Small intestine (tissue), 7 donors: ENCODE data around the gene PSMD7. TPM values are rescaled to one million over a fixed set of nuclear protein-coding genes. Genes with fewer than 3 reads are reported as not detected.
A peak's percentile ranks its signal among the peaks of the same experiment; 100 is the strongest.

ENCODE experiments used
- DNase-seq, 2 donors: peaks; one replicate each; pipeline versions ENCODE4 v3.0.0 to v3.0.0-alpha.2; 2013
- FAIRE-seq: peaks from 2 replicates; lab custom pipeline; 2012; peaks lifted over from hg19 to GRCh38; lab: Jason Lieb, UNC
- H3K27ac ChIP-seq, 3 donors: one replicate each; pipeline ENCODE4 v1.5.1; 2013; ENCODE audit warnings: low read length in 2 of 3, mild to moderate bottlenecking in 2 of 3, control low read depth in 1 of 3, inconsistent platforms in 1 of 3, low read depth in 1 of 3, moderate library complexity in 1 of 3
- H3K27me3 ChIP-seq, 3 donors: one replicate each; pipeline ENCODE4 v1.6.1; 2013; ENCODE audit warnings: low read length in 3 of 3, inconsistent platforms in 1 of 3; ENCODE audit not compliant: control insufficient read depth in 3 of 3, insufficient read depth in 3 of 3
- H3K36me3 ChIP-seq, 3 donors: one replicate each; pipeline ENCODE4 v1.6.1; 2013; ENCODE audit warnings: low read length in 3 of 3, inconsistent platforms in 1 of 3, low read depth in 1 of 3, mild to moderate bottlenecking in 1 of 3, moderate library complexity in 1 of 3; ENCODE audit not compliant: control insufficient read depth in 3 of 3, insufficient read depth in 2 of 3
- H3K4me1 ChIP-seq, 3 donors: one replicate each; pipeline ENCODE4 v1.6.1; 2013; ENCODE audit warnings: low read length in 2 of 3, inconsistent platforms in 1 of 3, low read depth in 1 of 3, mild to moderate bottlenecking in 1 of 3, moderate library complexity in 1 of 3; ENCODE audit not compliant: control insufficient read depth in 3 of 3, insufficient read depth in 2 of 3
- H3K4me3 ChIP-seq, 3 donors: one replicate each; pipeline ENCODE4 v1.5.1; 2013; ENCODE audit warnings: low read length in 3 of 3, control low read depth in 1 of 3, inconsistent platforms in 1 of 3, low read depth in 1 of 3, mild to moderate bottlenecking in 1 of 3, moderate library complexity in 1 of 3
- H3K9me3 ChIP-seq, 2 donors: one replicate each; pipeline ENCODE4 v1.6.1; 2013; ENCODE audit warnings: low read depth in 1 of 2, low read length in 1 of 2; ENCODE audit not compliant: control insufficient read depth in 2 of 2, insufficient read depth in 1 of 2
- WGBS, 3 donors: extraction: QIAGEN DNeasy Blood & Tissue Kit; methylation state at CpG; one replicate each; pipeline ENCODE4 v1.1.7; 2013; 5-methylcytosine and 5-hydroxymethylcytosine counted together
- polyA plus RNA-seq, 4 donors: library from polyadenylated mRNA; stranded (reverse) in 3 of 4; unstranded in 1 of 4; fragments of 200-250 nt in 3 of 4; fragments of 120-200 nt in 1 of 4; gene quantifications; one replicate each; pipeline versions ENCODE4 v1.2.1 to v1.2.3, GENCODE V29; 2013
- donor health status: healthy with polysubstance abuse.
- donor health status: control.
- donor health status: control.
- donor health status: Bipolar disorder and iron deficiency.
- donor health status: healthy.

The PSMD7 gene
- polyA plus RNA-seq, 4 donors: 61.7 to 86.7 (median 71.1) TPM

DNA sequence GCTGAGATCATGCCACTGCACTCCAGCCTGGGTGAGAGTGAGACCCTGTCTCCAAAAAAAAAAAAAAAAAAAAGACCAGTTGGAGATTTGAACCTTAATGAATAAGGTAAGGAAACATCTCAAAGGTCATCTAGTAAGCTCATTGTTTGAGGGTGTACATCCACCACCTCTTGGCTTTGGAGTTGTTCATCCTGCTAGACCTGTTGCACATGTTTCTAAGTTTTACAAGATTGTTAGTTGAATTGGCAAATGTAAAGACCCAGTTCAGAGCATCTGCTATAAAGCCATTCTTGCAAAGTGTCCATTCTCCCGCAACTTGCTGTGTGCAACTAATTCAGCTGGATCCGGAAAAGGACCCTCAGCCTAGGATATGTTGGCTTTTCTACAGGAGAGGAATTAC lies 1.5 kb downstream of the PSMD7 start:
- peak in 1 of 2 donors; percentile 30 for DNase-seq
- Histone ChIP-seq H3K27ac (no peak overlapping the region), H3K27me3 (no peaks in the 10 kb centered on the region), H3K9me3 (no peaks in the 10 kb centered on the region), H3K4me1 (peaks cover 4 to 12% (median 5%) of the 10 kb centered on the region in 3 donors), H3K4me3 (peak overlapping the region in 1 of 3 donors; percentile 94), H3K36me3 (peaks cover 14 to 18% (median 16%) of the 10 kb centered on the region in 3 donors)
- no peak for FAIRE-seq
- WGBS, 3 donors: 82 to 97% (median 91%) methylated on average over 2 of the region's 2 CpGs

DNA sequence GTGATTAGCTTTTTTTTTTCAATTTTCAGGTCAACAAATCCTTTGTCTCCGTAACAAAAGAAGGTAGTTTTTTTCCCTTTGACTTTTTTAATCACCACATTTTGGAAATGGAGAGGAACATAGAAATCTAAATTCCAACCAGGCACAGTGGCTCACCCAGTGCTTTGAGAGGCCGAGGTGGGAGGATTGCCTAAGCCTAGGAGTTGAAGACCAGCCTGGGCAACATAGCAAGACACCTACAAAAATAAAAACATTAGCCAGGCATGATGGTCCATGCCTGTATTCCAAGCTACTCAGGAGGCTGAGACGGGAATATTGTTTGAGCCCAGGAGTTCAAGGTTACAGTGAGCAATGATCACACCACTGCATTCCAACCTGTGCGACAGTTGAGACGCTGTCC lies 5.7 kb downstream of the PSMD7 start:
- 89 to 95% (median 89%) methylated on average over 5 of the region's 5 CpGs for WGBS, 3 donors
- FAIRE-seq: no peak
- peaks cover 25 to 40% (median 34%) of the 10 kb centered on the region in 3 donors for H3K36me3 ChIP-seq

DNA sequence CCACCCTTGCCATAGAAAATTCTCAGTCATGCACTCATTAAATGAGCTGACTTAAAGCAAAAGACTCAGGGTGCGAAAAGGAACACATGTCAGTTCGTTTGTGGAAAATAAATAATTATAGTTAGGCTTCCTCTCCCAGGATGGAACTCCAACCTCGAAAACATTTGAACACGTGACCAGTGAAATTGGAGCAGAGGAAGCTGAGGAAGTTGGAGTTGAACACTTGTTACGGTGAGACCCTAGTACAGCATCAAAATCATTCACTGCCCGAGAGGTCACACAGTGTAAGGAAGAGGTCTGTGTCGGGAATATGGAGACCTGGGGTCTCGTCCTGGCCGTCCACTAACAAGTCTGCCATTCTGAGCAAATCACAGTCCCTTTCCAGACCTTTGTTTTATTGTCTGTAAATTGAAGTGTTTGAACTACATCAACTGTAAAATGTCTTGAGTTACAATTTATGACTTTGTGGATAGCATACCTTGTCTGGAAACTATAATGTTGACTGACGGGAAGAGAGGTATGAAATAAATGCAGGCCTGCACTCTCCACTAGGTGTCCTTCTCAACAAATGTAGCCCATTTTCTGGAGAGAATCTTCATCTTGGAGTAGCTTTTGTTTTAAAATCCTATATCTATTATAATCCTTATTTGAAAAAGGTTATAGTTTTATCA lies 7.7 kb downstream of the PSMD7 start:
- H3K4me3 ChIP-seq: no peak overlapping the region
- WGBS, 3 donors: 83 to 88% (median 83%) methylated on average over 10 of the region's 10 CpGs
- no peaks in the 10 kb centered on the region for H3K27me3 ChIP-seq
- no peaks in the 10 kb centered on the region for H3K4me1 ChIP-seq
- H3K36me3 ChIP-seq: peaks cover 25 to 38% (median 32%) of the 10 kb centered on the region in 3 donors
- no peaks in the 10 kb centered on the region for H3K9me3 ChIP-seq
- no peak overlapping the region for H3K27ac ChIP-seq
- no peak for DNase-seq
- no peak for FAIRE-seq

More for the DNA sequence above, 5.7 kb downstream of the PSMD7 start:
- Histone ChIP-seq H3K27ac (no peak overlapping the region), H3K27me3 (no peaks in the 10 kb centered on the region), H3K9me3 (no peaks in the 10 kb centered on the region), H3K4me1 (peaks cover 0 to 6% (median 3%) of the 10 kb centered on the region in 3 donors), H3K4me3 (no peak overlapping the region)
- DNase-seq: no peak

DNA sequence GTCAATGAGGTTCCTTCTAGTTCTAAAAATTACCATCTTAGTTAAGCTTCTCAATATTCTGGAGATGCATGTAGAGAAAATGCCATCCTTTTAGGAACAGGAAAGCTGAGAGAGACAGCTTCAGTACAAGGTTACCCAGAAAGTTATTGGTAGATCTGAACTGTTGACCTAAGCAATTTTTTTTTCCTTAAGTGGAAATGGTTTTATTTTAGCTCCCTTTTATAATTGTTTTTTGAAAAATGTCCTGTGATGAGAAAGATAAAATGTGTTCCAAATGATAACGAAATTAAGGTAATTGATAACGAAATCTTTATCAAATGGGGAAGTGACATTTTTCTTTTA lies 8.2 kb downstream of the PSMD7 start:
- Histone ChIP-seq H3K27me3 (no peaks in the 10 kb centered on the region), H3K27ac (no peak overlapping the region), H3K9me3 (no peaks in the 10 kb centered on the region), H3K4me1 (no peaks in the 10 kb centered on the region), H3K36me3 (peaks cover 25 to 36% (median 32%) of the 10 kb centered on the region in 3 donors), H3K4me3 (no peak overlapping the region)
- 79 to 83% (median 83%) methylated on average over 2 of the region's 2 CpGs for WGBS, 3 donors
- DNase-seq (no peak), FAIRE-seq (no peak)

DNA sequence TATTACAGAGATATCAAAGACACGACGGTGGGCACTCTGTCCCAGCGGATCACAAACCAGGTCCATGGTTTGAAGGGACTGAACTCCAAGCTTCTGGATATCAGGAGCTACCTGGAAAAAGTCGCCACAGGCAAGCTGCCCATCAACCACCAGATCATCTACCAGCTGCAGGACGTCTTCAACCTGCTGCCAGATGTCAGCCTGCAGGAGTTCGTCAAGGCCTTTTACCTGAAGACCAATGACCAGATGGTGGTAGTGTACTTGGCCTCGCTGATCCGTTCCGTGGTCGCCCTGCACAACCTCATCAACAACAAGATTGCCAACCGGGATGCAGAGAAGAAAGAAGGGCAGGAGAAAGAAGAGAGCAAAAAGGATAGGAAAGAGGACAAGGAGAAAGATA lies 8.7 kb downstream of the PSMD7 start:
- Histone ChIP-seq H3K4me1 (no peaks in the 10 kb centered on the region), H3K36me3 (peaks cover 22 to 36% (median 32%) of the 10 kb centered on the region in 3 donors), H3K27ac (no peak overlapping the region), H3K27me3 (no peaks in the 10 kb centered on the region), H3K4me3 (no peak overlapping the region), H3K9me3 (no peaks in the 10 kb centered on the region)
- WGBS, 3 donors: 79 to 88% (median 86%) methylated on average over 11 of the region's 11 CpGs
- no peak for DNase-seq
- no peak for FAIRE-seq

DNA sequence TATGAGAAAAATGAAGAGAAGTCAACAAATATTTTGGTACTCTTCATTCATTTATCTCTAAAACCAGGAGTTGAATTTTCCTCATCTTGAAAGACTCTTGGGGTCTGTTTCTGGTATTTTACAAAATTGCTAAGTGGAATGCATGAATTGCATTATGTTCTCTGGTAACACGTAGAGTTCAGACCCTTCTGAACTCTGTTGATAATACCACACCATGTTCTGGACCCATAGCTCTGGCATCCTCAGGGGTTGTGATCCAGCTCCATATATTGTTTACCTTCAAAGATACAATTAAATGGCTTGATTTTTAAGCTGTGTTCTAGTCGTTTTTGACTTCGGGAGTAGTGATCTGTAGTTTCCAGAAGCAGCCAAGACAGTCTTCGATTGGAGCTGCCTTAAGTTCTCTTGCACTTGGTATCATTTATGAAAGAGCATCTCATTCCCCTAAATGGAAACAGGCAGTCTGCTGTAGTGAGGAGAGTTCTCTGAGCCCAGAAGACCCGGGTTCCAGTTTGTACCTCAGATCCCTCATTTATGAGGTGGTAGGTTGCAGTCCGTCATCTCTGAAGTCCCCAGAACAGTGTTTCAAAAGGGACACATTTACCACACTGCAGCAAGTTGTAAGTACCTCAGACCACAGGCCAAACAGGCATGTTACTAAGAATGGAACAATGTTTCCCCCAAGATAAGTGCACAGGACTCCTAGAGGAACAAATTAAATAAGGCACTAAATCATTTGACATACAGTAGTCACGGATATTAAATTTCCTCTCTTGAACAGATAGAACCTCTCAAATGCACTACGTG lies 9.6 kb downstream of the PSMD7 start:
- FAIRE-seq: no peak
- WGBS, 3 donors: 68 to 71% (median 69%) methylated on average over 8 of the region's 8 CpGs
- Histone ChIP-seq H3K36me3 (peaks cover 17 to 37% (median 29%) of the 10 kb centered on the region in 3 donors), H3K9me3 (no peaks in the 10 kb centered on the region), H3K4me1 (no peaks in the 10 kb centered on the region), H3K27me3 (no peaks in the 10 kb centered on the region), H3K4me3 (no peak overlapping the region), H3K27ac (no peak overlapping the region)
- DNase-seq: no peak

DNA sequence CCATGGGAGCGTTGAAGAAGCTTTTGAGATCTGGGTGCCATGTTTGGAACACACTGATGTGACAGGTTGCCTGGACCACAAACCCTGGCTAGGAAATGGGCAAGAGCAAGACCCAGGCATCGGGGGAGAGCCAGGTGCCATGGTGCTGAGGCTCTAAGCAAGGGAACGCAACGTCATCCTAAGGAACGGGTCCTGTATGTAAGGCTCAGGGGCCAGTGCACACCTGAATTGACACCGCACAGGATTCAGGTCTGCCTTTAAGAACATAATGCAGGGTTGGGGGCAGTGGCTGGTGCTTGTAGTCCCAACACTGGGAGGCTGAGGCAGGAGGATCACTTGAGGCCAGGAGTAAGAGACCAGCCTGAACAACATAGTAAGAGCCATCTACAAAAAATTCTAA lies 10.8 kb downstream of the PSMD7 start:
- no peaks in the 10 kb centered on the region for H3K27me3 ChIP-seq
- DNase-seq: no peak
- WGBS, 3 donors: 95 to 97% (median 96%) methylated on average over 6 of the region's 6 CpGs
- no peak for FAIRE-seq
- no peak overlapping the region for H3K27ac ChIP-seq
- H3K4me3 ChIP-seq: no peak overlapping the region
- H3K36me3 ChIP-seq: peaks cover 16 to 33% (median 24%) of the 10 kb centered on the region in 3 donors
- no peaks in the 10 kb centered on the region for H3K4me1 ChIP-seq
- H3K9me3 ChIP-seq: no peaks in the 10 kb centered on the region

DNA sequence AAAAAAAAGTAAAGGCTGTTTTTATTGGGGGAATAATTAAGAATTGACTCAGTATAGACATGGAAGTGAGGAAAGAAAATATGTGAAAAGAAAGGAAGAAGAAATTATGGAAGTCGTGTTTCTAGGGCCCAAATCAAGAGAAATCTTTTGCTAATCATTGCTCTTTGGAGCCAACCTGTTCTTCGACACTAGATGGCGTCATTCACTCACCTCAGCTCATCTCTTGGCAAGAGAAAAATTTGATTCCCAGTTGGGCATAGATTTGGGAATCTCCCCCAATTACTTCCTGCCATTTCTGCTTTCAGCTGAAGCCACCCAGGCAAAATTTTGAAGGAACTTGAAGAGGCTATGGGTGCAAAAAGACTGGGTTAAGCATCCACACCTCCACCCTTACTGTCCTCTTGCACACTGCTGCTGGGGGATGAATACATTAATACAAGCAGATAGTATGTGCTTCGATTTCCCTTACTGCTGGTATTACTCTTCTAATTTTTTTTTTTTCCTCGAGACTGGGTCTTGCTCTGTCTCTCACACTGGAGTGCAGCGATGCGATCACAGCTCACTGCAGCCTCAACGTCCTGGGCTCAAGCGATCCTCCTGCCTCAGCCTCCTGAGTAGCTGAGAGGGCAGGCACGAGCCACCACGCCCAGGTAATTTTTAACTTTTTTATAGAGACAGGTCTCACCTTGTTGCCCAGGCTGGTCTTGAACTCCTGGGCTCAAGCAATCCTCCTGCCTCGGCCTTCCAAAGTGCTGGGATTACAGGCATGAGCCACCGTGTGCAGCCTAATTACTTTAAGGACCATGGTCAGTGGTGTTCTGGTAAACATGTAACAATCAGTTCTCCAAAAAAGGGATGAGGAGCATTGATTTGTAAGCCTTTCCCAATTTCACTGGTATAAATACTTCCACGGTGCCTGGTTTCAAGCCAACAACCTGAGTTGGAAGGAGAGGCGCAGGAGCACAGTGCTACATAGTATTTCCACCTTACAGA lies 13.5 kb downstream of the PSMD7 start:
- Histone ChIP-seq H3K4me1 (no peaks in the 10 kb centered on the region), H3K27me3 (no peaks in the 10 kb centered on the region), H3K36me3 (peaks cover 2 to 24% (median 8%) of the 10 kb centered on the region in 3 donors), H3K4me3 (no peak overlapping the region), H3K27ac (no peak overlapping the region), H3K9me3 (no peaks in the 10 kb centered on the region)
- FAIRE-seq (no peak), DNase-seq (peak; percentile 48 to 58)
- 69 to 73% (median 71%) methylated on average over 15 of the region's 15 CpGs for WGBS, 3 donors
